NK-92 treated with Interleukin-12 subunit alpha and Interleukin-12 subunit beta, amount 100 ng/mL, for 24 hours (cell line): Measurements from ENCODE around the gene AKAP11.

Source experiments
- DNase-seq: peaks from one replicate; lab custom pipeline; 2025; lab: John Stamatoyannopoulos, UW

AKAP11 gene

GRCh38 chr13:42337808-42338600 is 66.1 kb downstream of the AKAP11 start:
- no peak for DNase-seq

- no peak for DNase-seq
These were observed 73.4 kb downstream of the AKAP11 start for GRCh38 chr13:42345367-42345766.

- no peak for DNase-seq
These were observed 76.6 kb downstream of the AKAP11 start for GRCh38 chr13:42348576-42348975.

- no peak for DNase-seq
These were observed 78.2 kb downstream of the AKAP11 start for GRCh38 chr13:42350141-42350540.

GRCh38 chr13:42354241-42355091 is 82.5 kb downstream of the AKAP11 start:
- no peak for DNase-seq

GRCh38 chr13:42355092-42355485 is 83.1 kb downstream of the AKAP11 start:
- DNase-seq, result no peak

GRCh38 chr13:42355491-42356183 is 83.7 kb downstream of the AKAP11 start:
- DNase-seq, result no peak

- DNase-seq, result no peak
These were observed 84.2 kb downstream of the AKAP11 start for GRCh38 chr13:42356184-42356575.

- no peak for DNase-seq
These were observed 88.2 kb downstream of the AKAP11 start for GRCh38 chr13:42360046-42360574.

- DNase-seq, result no peak
These were observed 89.7 kb downstream of the AKAP11 start for GRCh38 chr13:42361701-42362100.

- DNase-seq, result no peak
These were observed 92.1 kb downstream of the AKAP11 start for GRCh38 chr13:42363941-42364612.

GRCh38 chr13:42364613-42365000 is 92.7 kb downstream of the AKAP11 start:
- DNase-seq, result no peak

- no peak for DNase-seq
These were observed 95.9 kb downstream of the AKAP11 start for GRCh38 chr13:42367831-42368230.

- no peak for DNase-seq
These were observed 97.3 kb downstream of the AKAP11 start for GRCh38 chr13:42369071-42369797.

GRCh38 chr13:42370229-42370628 is 98.3 kb downstream of the AKAP11 start:
- no peak for DNase-seq
